ENCODE results near the gene CEMIP. TPM values are rescaled to one million over a fixed set of nuclear protein-coding genes. Genes with fewer than 3 reads are reported as not detected.

Gene CEMIP
- polyA plus RNA-seq, 1 experiment, result 725 TPM

DNA sequence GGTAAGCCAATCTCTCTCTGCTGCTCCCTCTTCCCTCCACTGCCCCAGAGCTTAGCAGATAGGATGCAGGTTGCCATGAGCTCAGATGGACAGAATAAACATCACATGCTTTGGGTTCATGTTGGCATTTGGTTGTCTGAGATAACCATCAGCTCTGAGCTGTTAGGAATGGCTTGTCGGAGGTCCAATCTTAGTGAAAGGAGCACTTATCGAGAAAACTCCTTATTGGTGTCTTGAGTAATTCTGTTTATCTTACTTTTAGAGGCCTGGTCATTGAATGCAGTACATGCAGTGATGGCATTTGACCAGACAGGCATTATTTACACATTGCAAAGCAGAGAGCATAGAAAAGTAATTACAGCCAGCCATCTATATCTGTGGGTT, 99.7 kb downstream of the CEMIP start:
- TF ChIP-seq, protein P1, sequence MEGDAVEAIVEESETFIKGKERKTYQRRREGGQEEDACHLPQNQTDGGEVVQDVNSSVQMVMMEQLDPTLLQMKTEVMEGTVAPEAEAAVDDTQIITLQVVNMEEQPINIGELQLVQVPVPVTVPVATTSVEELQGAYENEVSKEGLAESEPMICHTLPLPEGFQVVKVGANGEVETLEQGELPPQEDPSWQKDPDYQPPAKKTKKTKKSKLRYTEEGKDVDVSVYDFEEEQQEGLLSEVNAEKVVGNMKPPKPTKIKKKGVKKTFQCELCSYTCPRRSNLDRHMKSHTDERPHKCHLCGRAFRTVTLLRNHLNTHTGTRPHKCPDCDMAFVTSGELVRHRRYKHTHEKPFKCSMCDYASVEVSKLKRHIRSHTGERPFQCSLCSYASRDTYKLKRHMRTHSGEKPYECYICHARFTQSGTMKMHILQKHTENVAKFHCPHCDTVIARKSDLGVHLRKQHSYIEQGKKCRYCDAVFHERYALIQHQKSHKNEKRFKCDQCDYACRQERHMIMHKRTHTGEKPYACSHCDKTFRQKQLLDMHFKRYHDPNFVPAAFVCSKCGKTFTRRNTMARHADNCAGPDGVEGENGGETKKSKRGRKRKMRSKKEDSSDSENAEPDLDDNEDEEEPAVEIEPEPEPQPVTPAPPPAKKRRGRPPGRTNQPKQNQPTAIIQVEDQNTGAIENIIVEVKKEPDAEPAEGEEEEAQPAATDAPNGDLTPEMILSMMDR (IDR thresholded peaks at IDR 0.05; ENCODE audit: insufficient read depth, low read depth, low read length), result no peak
- Histone ChIP-seq H3K36me3 (ENCODE audit: control insufficient read depth, insufficient read depth, low read length) (peaks cover 67% of the 10 kb centered on the region), H3K4me3 (ENCODE audit: low read depth, low read length) (no peak overlapping the region), H3K27me3 (ENCODE audit: control insufficient read depth, insufficient read depth, low read length) (no peaks in the 10 kb centered on the region)
- CTCF ChIA-PET, result no interaction called here
- POLR2A ChIA-PET, result interaction anchor here (0.6 kb wide), 1 partner anchor 15 kb away, joined by 8 read pairs; no protein-coding TSS in a partner anchor
- no peak for DNase-seq (ENCODE audit: low read depth)

DNA sequence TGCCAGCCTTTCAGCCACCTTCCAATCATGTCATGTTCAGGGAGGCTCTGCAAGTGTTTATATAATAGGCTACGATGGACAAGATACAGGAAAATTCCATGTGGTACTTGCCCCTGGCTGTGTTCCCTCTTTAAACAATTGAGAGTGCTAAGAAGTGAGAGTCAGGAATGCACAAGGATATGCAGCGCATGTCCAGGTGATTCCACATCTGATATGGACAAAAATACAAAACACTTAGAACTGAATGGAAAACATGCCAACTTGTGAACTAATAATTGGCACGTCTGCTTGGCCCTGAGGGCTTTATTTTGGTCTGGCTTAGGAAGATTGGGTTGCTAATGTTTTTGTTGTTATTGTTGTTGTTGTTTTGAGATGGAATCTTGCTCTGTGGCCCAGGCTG, 100.9 kb downstream of the CEMIP start:
- ChIA-PET CTCF (interaction anchor here (1.0 kb wide), 1 partner anchor 386 kb away, joined by 3 read pairs; no protein-coding TSS in a partner anchor), POLR2A (no interaction called here)
- Histone ChIP-seq H3K27me3 (ENCODE audit: control insufficient read depth, insufficient read depth, low read length) (no peaks in the 10 kb centered on the region), H3K36me3 (ENCODE audit: control insufficient read depth, insufficient read depth, low read length) (peaks cover 74% of the 10 kb centered on the region), H3K4me3 (ENCODE audit: low read depth, low read length) (no peak overlapping the region)
- TF ChIP-seq, protein P1 (IDR thresholded peaks at IDR 0.05; ENCODE audit: insufficient read depth, low read depth, low read length), result no peak
- no peak for DNase-seq (ENCODE audit: low read depth)

DNA sequence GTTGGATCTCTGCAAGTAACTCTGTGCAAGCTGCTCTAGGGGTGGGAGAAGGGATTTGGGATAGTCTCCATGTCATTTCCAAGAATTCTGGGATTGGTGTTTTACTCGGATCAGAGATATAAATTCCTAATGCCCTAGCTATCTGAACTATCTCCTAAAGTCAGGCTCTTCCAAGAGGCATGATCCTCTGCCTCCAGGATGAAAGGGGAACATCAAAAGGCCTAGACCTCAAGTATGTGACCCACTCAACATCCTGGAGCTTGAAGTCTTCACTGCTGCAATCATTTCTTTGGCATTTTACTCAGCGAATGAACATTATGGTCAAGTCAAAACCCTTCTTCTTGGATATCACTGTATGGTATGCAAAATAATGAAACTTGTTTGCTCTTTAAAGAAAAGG, 104.5 kb downstream of the CEMIP start:
- Histone ChIP-seq H3K4me3 (ENCODE audit: low read depth, low read length) (no peak overlapping the region), H3K27me3 (ENCODE audit: control insufficient read depth, insufficient read depth, low read length) (no peaks in the 10 kb centered on the region), H3K36me3 (ENCODE audit: control insufficient read depth, insufficient read depth, low read length) (peaks cover 75% of the 10 kb centered on the region)
- TF ChIP-seq, protein P1 (IDR thresholded peaks at IDR 0.05; ENCODE audit: insufficient read depth, low read depth, low read length), result no peak
- ChIA-PET POLR2A (no interaction called here), CTCF (interaction anchor here (1.2 kb wide), 1 partner anchor 316 kb away, joined by 3 read pairs; no protein-coding TSS in a partner anchor)
- DNase-seq (ENCODE audit: low read depth), result no peak

DNA sequence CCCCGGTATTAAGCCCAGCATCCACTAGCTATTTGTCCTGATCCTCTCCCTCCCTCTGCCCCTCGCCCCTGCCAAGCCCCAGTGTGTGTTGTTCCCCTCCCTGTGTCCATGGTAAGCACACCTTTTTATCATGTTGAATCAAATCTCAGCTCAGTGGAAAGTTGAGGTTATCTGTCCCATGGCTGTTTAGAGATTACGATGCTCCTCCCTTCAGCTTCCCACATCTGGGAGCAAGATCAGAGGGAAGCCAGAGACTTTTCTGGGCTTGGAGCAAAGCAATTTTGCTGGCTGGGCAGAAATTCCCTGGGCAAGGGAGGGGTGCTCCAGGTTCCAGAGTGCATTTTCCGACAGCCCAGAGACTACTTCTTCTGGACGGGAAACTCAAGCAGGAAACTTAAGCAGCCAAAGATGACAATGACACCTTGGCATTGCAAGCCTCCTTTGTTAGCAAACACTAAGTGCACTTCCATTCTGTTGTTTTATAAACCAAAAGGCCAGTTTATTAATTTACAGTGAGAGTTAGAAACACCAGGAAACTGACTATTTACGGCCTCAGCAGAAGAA, 105.9 kb downstream of the CEMIP start:
- ChIA-PET CTCF (no interaction called here), POLR2A (no interaction called here)
- Histone ChIP-seq H3K36me3 (ENCODE audit: control insufficient read depth, insufficient read depth, low read length) (peaks cover 79% of the 10 kb centered on the region), H3K27me3 (ENCODE audit: control insufficient read depth, insufficient read depth, low read length) (no peaks in the 10 kb centered on the region), H3K4me3 (ENCODE audit: low read depth, low read length) (no peak overlapping the region)
- TF ChIP-seq, protein P1 (IDR thresholded peaks at IDR 0.05; ENCODE audit: insufficient read depth, low read depth, low read length), result no peak
- no peak for DNase-seq (ENCODE audit: low read depth)

DNA sequence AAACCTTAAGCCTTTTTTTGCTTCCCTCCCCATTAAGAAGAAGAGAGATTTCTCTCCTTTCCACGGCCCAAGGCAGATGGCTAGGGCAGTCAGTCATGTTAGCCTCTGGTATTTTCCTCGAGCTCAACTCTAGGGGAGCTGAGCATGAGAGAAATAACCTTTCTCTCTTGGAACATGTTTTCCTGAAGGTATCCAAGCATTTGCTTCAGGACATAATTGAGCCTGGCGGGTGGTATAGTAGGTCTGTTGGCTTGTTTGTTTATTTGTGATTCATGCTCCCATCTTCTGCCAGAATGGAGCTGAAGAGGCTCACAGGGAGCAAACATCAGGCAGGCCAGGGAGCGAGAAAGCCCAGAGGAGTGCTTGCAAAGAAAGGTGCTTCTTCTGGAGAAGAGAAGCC, 108.0 kb downstream of the CEMIP start:
- no peaks in the 10 kb centered on the region for H3K27me3 ChIP-seq (ENCODE audit: control insufficient read depth, insufficient read depth, low read length)
- no peak for DNase-seq (ENCODE audit: low read depth)
- TF ChIP-seq, protein P1 (IDR thresholded peaks at IDR 0.05; ENCODE audit: insufficient read depth, low read depth, low read length), result no peak
- POLR2A ChIA-PET, result no interaction called here
- no peak overlapping the region for H3K4me3 ChIP-seq (ENCODE audit: low read depth, low read length)
- CTCF ChIA-PET, result no interaction called here
- peaks cover 73% of the 10 kb centered on the region for H3K36me3 ChIP-seq (ENCODE audit: control insufficient read depth, insufficient read depth, low read length)

Measured in BJ (cell line).